Endothelial cell of umbilical vein (primary cell): ENCODE data around the gene ACOT11. TPM values are rescaled to one million over a fixed set of nuclear protein-coding genes. Genes with fewer than 3 reads are reported as not detected.

Experiments used
- BruUV-seq: library from RNA; stranded (reverse); fragments of 400-500 nt; replicated peaks from 2 replicates; lab custom pipeline; 2021; lab: Mats Ljungman, UMichigan
- CTCF ChIA-PET: fragments of 300-600, 350-600 bp; sonication (Branson Sonifier 250); formaldehyde crosslinking; loops from one replicate; lab custom pipeline; 2021; ENCODE audit warnings: antibody characterized with exemption, inconsistent platforms; lab: Charles Lee
- POLR2A ChIA-PET: fragments of 300-600, 350-600 bp; sonication (Branson Sonifier 250); formaldehyde crosslinking; loops from one replicate; lab custom pipeline; 2021; ENCODE audit warnings: antibody characterized with exemption, inconsistent platforms; lab: Charles Lee
- DNase-seq: peaks from one replicate; pipeline ENCODE4 v3.0.0-alpha.2; 2011; ENCODE audit warnings: low read depth, low spot score
- FAIRE-seq: peaks from 2 replicates; lab custom pipeline; 2011; peaks lifted over from hg19 to GRCh38; lab: Jason Lieb, UNC
- H2AFZ ChIP-seq: 2 replicates; pipeline ENCODE4 v1.6.0; 2012; ENCODE audit warnings: low read depth, low read length, control low read depth, inconsistent platforms
- H3K27ac ChIP-seq: 2 replicates; pipeline ENCODE4 v1.5.1; 2011; ENCODE audit warnings: low read depth, mild to moderate bottlenecking, control low read depth, low read length, moderate library complexity; ENCODE audit not compliant: insufficient read depth
- H3K27me3 ChIP-seq, 2 experiments: 2 replicates each; pipeline versions ENCODE4 v1.6.0 to v1.6.1; 2011; ENCODE audit warnings: low read length in 2 of 2, mixed read lengths in 1 of 2; ENCODE audit not compliant: control insufficient read depth in 2 of 2, insufficient read depth in 2 of 2
- H3K36me3 ChIP-seq, 2 experiments: 2 replicates in 1 of 2; 3 replicates in 1 of 2; pipeline ENCODE4 v1.5.1; 2011; ENCODE audit warnings: low read length in 2 of 2, mild to moderate bottlenecking in 1 of 2, moderate library complexity in 1 of 2; ENCODE audit not compliant: control insufficient read depth in 2 of 2, insufficient read depth in 2 of 2; ENCODE audit errors: extremely low read depth in 1 of 2
- H3K4me1 ChIP-seq: 3 replicates; pipeline ENCODE4 v1.5.1; 2011; ENCODE audit warnings: mild to moderate bottlenecking, low read length; ENCODE audit not compliant: control insufficient read depth, insufficient read depth; ENCODE audit errors: extremely low read depth
- H3K4me2 ChIP-seq: 2 replicates; pipeline ENCODE4 v1.6.1; 2011; ENCODE audit warnings: low read length, control low read depth, mixed read lengths; ENCODE audit not compliant: insufficient read depth
- H3K4me3 ChIP-seq, 3 experiments: fragments of 200-600 bp in 1 of 3; sonication (generic), shearing (Covaris generic) in 1 of 3; replicated peaks in 1 of 3; 2 replicates each; pipeline ENCODE4 v1.5.1; 2011 to 2016; ENCODE audit warnings: control low read depth in 3 of 3, low read length in 3 of 3, mild to moderate bottlenecking in 2 of 3, inconsistent platforms in 1 of 3, low read depth in 1 of 3, moderate library complexity in 1 of 3; ENCODE audit not compliant: insufficient read depth in 1 of 3
- H3K79me2 ChIP-seq: 2 replicates; pipeline ENCODE4 v1.6.0; 2012; ENCODE audit warnings: low read length, inconsistent platforms; ENCODE audit not compliant: control insufficient read depth, insufficient read depth
- H3K9ac ChIP-seq: replicated peaks from 2 replicates; pipeline ENCODE3; 2011; ENCODE audit warnings: low read length, control low read depth; ENCODE audit not compliant: insufficient read depth; ENCODE audit errors: extremely low read depth
- H3K9me1 ChIP-seq: replicated peaks from 3 replicates; pipeline ENCODE4 v1.6.0; 2011; ENCODE audit warnings: mild to moderate bottlenecking, low read length; ENCODE audit not compliant: control insufficient read depth, insufficient read depth; ENCODE audit errors: extremely low read depth
- H3K9me3 ChIP-seq: replicated peaks from 2 replicates; pipeline ENCODE4 v1.5.1; 2012; ENCODE audit warnings: low read length, inconsistent platforms; ENCODE audit not compliant: control insufficient read depth, insufficient read depth
- H4K20me1 ChIP-seq: replicated peaks from 2 replicates; pipeline ENCODE3; 2011; ENCODE audit warnings: mild to moderate bottlenecking, low read length; ENCODE audit not compliant: control insufficient read depth, insufficient read depth; ENCODE audit errors: extremely low read depth
- CTCF ChIP-seq, 2 donors: IDR thresholded peaks; 1 replicate in 1 of 2; 2 replicates in 1 of 2; pipeline ENCODE4 v1.5.1; 2011; ENCODE audit warnings: low read length in 2 of 2, mild to moderate bottlenecking in 2 of 2, moderate library complexity in 2 of 2, control low read depth in 1 of 2, inconsistent platforms in 1 of 2, low read depth in 1 of 2; ENCODE audit not compliant: insufficient read depth in 1 of 2; ENCODE audit errors: extremely low read depth in 1 of 2
- EZH2 ChIP-seq: IDR thresholded peaks from 2 replicates; pipeline ENCODE4 v1.6.1; 2012; ENCODE audit warnings: borderline replicate concordance, low read depth, mild to moderate bottlenecking, moderate library complexity, low read length, inconsistent platforms; ENCODE audit not compliant: severe bottlenecking
- FOS ChIP-seq: IDR thresholded peaks from 2 replicates; pipeline ENCODE4 v1.6.1; 2011; ENCODE audit warnings: mild to moderate bottlenecking, low read length, moderate library complexity, borderline replicate concordance; ENCODE audit not compliant: insufficient read depth
- GATA2 ChIP-seq: IDR thresholded peaks from 2 replicates; pipeline ENCODE4 v1.7.0; 2011; ENCODE audit warnings: low read depth, mild to moderate bottlenecking, moderate library complexity, mixed read lengths, low read length; ENCODE audit not compliant: insufficient read length, insufficient read depth
- JUN ChIP-seq: IDR thresholded peaks from 2 replicates; pipeline ENCODE4 v1.6.1; 2011; ENCODE audit warnings: borderline replicate concordance, low read depth; ENCODE audit not compliant: insufficient read length, insufficient read depth
- MAX ChIP-seq: IDR thresholded peaks from 2 replicates; pipeline ENCODE4 v1.6.1; 2011; ENCODE audit not compliant: insufficient read depth, insufficient read length
- MYC ChIP-seq: IDR thresholded peaks from one replicate; pipeline ENCODE4 v1.6.1; 2011; ENCODE audit warnings: mild to moderate bottlenecking, low read depth, low read length
- POLR2A ChIP-seq: IDR thresholded peaks from 2 replicates; pipeline ENCODE4 v1.6.1; 2012; ENCODE audit warnings: low read depth, mild to moderate bottlenecking, control low read depth, low read length
- dilution Hi-C: fragments of 300-500 bp; cut with MboI; formaldehyde crosslinking; loops from one replicate; pipeline ENCODE4 v1.15.0; 2019; ENCODE audit warnings: low sequenced_read_pairs; ENCODE audit not compliant: extremely low pct_ligation_motif_present
- intact Hi-C: fragments of 100-400 bp; cut with micrococcal nuclease; formaldehyde crosslinking; loops from one replicate; pipeline ENCODE4 v1.10.0; 2022
- polyA plus RNA-seq, 4 experiments: library from polyadenylated mRNA; depleted of rRNA in 3 of 4; stranded (reverse) in 3 of 4; unstranded in 1 of 4; fragments of >200 nt; gene quantifications; 2 replicates each; pipeline versions ENCODE4 v1.2.1 to v1.2.3, GENCODE V29; 2011 to 2012; ENCODE audit warnings: missing spikeins in 1 of 4
- total RNA-seq: library from RNA; stranded (reverse); gene quantifications from 2 replicates; pipeline ENCODE4 v1.2.3, GENCODE V29; 2021

Gene ACOT11
- total and polyA plus RNA-seq, 2 donors (not counting 3 experiments of a cell fraction or from before 2014, with no cell fraction given): 4.5 to 5.4 TPM

GRCh38 chr1:54577612-54578011, 29.6 kb downstream of the ACOT11 start:
- Histone ChIP-seq H2AFZ (no peak overlapping the region), H3K9me3 (no peaks in the 10 kb centered on the region), H3K4me3 (no peak overlapping the region), H3K4me2 (no peak overlapping the region), H4K20me1 (no peaks in the 10 kb centered on the region), H3K27ac (no peak overlapping the region), H3K36me3 (no peaks in the 10 kb centered on the region), H3K9me1 (no peaks in the 10 kb centered on the region), H3K4me1 (peaks cover 3% of the 10 kb centered on the region), H3K27me3 (no peaks in the 10 kb centered on the region), H3K79me2 (no peaks in the 10 kb centered on the region), H3K9ac (no peak overlapping the region)
- FAIRE-seq: peak; percentile 72
- intact Hi-C loops (no loop called here), dilution Hi-C loops (no loop called here)
- peak; percentile 77 for DNase-seq
- POLR2A ChIA-PET: no interaction called here
- no TSS peak for BruUV-seq
- TF ChIP-seq POLR2A: no peak
- no peak for TF ChIP-seq FOS
- no peak for TF ChIP-seq MAX
- no peak for TF ChIP-seq GATA2
- TF ChIP-seq MYC: no peak
- no peak for TF ChIP-seq JUN
- TF ChIP-seq EZH2: no peak
- TF ChIP-seq CTCF (IDR thresholded peaks at IDR 0.05; ENCODE audit: extremely low read depth in 1 of 2, insufficient read depth in 1 of 2, low read depth in 1 of 2, low read length in 2 of 2): no peak
- CTCF ChIA-PET: no interaction called here
